Nephron progenitor cell (in vitro differentiated cells): ENCODE data around the gene AGXT2.
"Not testable (repeated sequence)": the region's sequence is repeated elsewhere in the genome, so short reads cannot be mapped to it uniquely, and the experiment has no call there.

Source experiments
- DNase-seq: peaks from one replicate; pipeline ENCODE4 v3.0.0; 2021
- H3K27ac Mint-ChIP-seq: 2 replicates; pipeline ENCODE4 v1.8.0; 2021; ENCODE audit warnings: mild to moderate bottlenecking, moderate library complexity, mixed read lengths
- H3K27me3 Mint-ChIP-seq: 2 replicates; pipeline ENCODE4 v1.8.0; 2021; ENCODE audit warnings: mild to moderate bottlenecking, low read depth, mixed read lengths; ENCODE audit not compliant: poor library complexity
- H3K36me3 Mint-ChIP-seq: 2 replicates; pipeline ENCODE4 v1.8.0; 2021; ENCODE audit warnings: low read depth, mixed read lengths
- H3K4me1 Mint-ChIP-seq: 2 replicates; pipeline ENCODE4 v1.8.0; 2021; ENCODE audit warnings: mixed read lengths
- H3K4me3 Mint-ChIP-seq: 2 replicates; pipeline ENCODE4 v1.8.0; 2021; ENCODE audit warnings: mild to moderate bottlenecking, moderate library complexity, mixed read lengths
- H3K9me3 Mint-ChIP-seq: 2 replicates; pipeline ENCODE4 v1.8.0; 2021; ENCODE audit warnings: mild to moderate bottlenecking, moderate library complexity, mixed read lengths
- TF ChIP-seq, protein P1 (sequence below): fragments of 200-600 bp; sonication (generic); IDR thresholded peaks from 2 replicates; pipeline ENCODE4 v1.5.0; 2021; ENCODE audit warnings: antibody characterized with exemption

AGXT2 gene

DNA sequence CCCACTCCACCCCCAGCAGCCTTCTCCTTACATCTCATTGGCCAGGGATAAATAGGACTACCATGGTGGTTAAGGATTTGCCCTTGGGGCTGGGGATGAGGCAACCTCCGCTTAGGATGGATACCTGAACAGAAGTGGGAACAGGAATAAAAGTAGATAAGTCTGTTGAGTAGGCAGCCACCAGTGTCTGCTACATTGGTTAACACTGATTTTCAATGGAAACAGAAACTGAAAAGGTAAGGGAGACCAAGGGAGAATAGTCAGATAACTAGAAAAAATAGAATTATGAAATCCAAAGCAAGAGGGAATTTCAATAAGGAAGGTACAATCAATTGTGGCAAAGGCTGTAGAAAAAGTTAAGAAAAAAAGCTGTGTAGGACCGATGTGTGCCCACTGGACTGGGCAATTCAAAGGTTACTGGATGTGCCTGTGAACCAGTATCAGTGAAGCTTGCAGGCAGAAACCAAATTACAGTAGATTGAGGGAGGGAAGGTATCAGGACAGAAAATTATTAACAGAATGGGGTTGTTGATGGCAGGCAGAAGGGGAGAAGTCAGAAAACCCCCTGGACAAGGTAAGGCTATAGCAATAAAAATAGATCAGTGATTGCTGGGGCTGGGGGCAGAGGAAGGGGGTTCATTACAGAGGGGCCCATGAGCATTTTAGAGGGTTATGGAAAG, 69.7 kb downstream of the AGXT2 start:
- H3K4me1 Mint-ChIP-seq = no peaks in the 10 kb centered on the region
- no peak for DNase-seq
- no peaks in the 10 kb centered on the region for H3K36me3 Mint-ChIP-seq
- TF ChIP-seq, protein P1, sequence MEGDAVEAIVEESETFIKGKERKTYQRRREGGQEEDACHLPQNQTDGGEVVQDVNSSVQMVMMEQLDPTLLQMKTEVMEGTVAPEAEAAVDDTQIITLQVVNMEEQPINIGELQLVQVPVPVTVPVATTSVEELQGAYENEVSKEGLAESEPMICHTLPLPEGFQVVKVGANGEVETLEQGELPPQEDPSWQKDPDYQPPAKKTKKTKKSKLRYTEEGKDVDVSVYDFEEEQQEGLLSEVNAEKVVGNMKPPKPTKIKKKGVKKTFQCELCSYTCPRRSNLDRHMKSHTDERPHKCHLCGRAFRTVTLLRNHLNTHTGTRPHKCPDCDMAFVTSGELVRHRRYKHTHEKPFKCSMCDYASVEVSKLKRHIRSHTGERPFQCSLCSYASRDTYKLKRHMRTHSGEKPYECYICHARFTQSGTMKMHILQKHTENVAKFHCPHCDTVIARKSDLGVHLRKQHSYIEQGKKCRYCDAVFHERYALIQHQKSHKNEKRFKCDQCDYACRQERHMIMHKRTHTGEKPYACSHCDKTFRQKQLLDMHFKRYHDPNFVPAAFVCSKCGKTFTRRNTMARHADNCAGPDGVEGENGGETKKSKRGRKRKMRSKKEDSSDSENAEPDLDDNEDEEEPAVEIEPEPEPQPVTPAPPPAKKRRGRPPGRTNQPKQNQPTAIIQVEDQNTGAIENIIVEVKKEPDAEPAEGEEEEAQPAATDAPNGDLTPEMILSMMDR = no peak
- no peak overlapping the region for H3K27ac Mint-ChIP-seq
- no peak overlapping the region for H3K4me3 Mint-ChIP-seq
- H3K27me3 Mint-ChIP-seq = peaks cover 17% of the 10 kb centered on the region
- peaks cover 16% of the 10 kb centered on the region for H3K9me3 Mint-ChIP-seq

DNA sequence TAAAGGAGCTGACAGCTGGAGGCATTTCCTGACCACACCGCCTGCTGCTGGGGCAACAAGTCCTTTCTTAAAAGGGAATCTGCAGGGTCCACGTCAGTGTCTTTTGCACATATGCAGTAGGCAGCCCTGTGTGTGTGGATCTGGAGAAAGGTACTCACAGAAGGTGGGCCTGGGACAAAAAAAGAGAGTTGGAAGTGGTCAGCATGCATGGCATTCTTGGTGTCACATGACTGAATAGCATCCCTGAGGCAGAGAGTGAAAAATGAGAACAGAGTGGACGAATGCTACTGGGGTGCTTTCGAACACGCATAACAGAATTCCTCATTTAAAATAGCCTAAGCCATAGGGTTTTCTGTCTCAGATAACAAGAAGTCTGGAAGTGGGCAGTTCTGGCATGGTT, 71.4 kb downstream of the AGXT2 start:
- H3K4me3 Mint-ChIP-seq = no peak overlapping the region
- no peaks in the 10 kb centered on the region for H3K36me3 Mint-ChIP-seq
- TF ChIP-seq, protein P1 = no peak
- peaks cover under 1% of the 10 kb centered on the region for H3K9me3 Mint-ChIP-seq
- DNase-seq = no peak
- H3K4me1 Mint-ChIP-seq = no peaks in the 10 kb centered on the region
- no peak overlapping the region for H3K27ac Mint-ChIP-seq
- H3K27me3 Mint-ChIP-seq = peaks cover 17% of the 10 kb centered on the region

DNA sequence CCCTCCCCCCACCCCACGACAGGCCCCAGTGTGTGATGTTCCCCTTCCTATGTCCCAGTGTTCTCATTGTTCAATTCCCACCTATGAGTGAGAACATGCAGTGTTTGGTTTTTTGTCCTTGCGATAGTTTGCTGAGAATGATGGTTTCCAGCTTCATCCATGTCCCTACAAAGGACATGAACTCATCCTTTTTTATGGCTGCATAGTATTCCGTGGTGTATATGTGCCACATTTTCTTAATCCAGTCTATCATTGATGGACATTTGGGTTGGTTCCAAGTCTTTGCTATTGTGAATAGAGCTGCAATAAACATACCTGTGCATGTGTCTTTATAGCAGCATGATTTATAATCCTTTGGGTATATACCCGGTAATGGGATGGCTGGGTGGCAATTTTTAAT, 76.1 kb downstream of the AGXT2 start:
- H3K27ac Mint-ChIP-seq, H3K36me3 Mint-ChIP-seq, H3K4me3 Mint-ChIP-seq, DNase-seq, H3K9me3 Mint-ChIP-seq, H3K4me1 Mint-ChIP-seq: not testable (repeated sequence)
- H3K27me3 Mint-ChIP-seq = peaks cover 15% of the 10 kb centered on the region

DNA sequence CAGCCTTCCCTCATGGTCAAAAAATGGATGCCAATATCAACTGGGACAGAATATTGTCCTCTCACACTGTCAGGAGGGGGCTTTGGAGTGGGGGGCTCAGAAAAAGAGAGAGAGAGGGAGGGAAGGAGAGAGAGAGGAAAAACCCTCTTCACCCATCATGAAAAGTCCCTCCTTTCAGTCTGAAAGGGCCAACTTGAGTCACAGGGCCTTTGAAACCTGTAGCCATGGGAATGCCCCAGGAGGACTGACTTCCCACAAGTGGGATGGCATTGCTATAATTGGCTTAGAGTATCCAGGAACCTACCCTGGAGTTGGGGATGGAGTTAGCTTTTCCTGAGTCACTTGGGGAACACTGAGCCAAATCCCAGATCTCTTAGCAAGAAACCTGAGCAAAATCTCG, 77.2 kb downstream of the AGXT2 start:
- H3K27ac Mint-ChIP-seq = no peak overlapping the region
- H3K4me3 Mint-ChIP-seq = no peak overlapping the region
- TF ChIP-seq, protein P1 = no peak
- peaks cover 10% of the 10 kb centered on the region for H3K27me3 Mint-ChIP-seq
- DNase-seq = no peak
- H3K4me1 Mint-ChIP-seq = no peaks in the 10 kb centered on the region
- peaks cover 15% of the 10 kb centered on the region for H3K9me3 Mint-ChIP-seq
- H3K36me3 Mint-ChIP-seq = peaks cover 15% of the 10 kb centered on the region

DNA sequence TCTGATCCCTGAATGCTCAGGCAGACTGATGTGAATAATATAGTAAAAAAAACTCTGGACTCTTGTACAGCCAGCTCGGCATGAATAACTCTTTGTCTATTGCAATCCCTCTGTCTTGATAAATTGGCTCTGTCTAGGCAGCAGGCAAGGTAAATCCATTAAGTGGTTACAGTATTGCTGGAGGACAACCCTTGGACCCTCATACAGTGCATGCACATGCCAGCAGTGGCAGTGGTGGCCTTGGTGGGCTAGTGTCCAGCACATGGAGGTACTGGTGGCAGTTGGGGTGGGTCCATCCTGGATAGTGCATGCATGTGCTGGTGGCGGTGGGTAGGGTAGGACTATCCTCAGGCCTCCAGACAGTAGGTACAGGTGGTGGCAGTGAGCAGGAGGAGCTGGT, 79.5 kb downstream of the AGXT2 start:
- H3K27me3 Mint-ChIP-seq = peaks cover 10% of the 10 kb centered on the region
- H3K27ac Mint-ChIP-seq = no peak overlapping the region
- no peaks in the 10 kb centered on the region for H3K4me1 Mint-ChIP-seq
- H3K4me3 Mint-ChIP-seq = no peak overlapping the region
- TF ChIP-seq, protein P1 = no peak
- peaks cover 21% of the 10 kb centered on the region for H3K36me3 Mint-ChIP-seq
- peaks cover 21% of the 10 kb centered on the region for H3K9me3 Mint-ChIP-seq
- no peak for DNase-seq

DNA sequence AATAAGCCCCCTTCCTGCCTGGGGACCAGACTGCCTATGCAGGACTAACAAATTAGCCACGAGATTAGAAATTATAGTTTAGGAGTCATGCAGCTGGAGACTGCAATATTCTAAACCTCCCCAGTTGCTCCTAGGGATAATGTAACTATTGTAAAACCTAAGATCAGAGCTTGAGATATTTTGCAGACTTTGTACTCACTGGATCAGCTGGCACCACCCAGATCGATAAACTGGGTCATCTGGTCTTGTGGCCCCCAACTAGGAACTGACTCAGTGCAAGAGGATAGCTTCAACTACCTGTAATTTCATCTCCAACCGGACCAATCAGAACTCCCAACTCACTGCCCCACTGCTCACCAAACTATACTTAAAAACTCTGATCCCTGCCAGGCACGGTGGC, 80.2 kb downstream of the AGXT2 start:
- Mint-ChIP-seq H3K27me3 (peaks cover 10% of the 10 kb centered on the region), H3K4me1 (no peaks in the 10 kb centered on the region), H3K4me3 (no peak overlapping the region), H3K9me3 (peaks cover 21% of the 10 kb centered on the region), H3K36me3 (peaks cover 21% of the 10 kb centered on the region), H3K27ac (no peak overlapping the region)
- no peak for DNase-seq
- TF ChIP-seq, protein P1 = no peak
